Activated naive CD4-positive, alpha-beta T cell (primary cell): Measurements from ENCODE around the gene PRAMEF8.
"Not testable (repeated sequence)": the region's sequence is repeated elsewhere in the genome, so short reads cannot be mapped to it uniquely, and the experiment has no call there.

Experiments used
- DNase-seq, 4 experiments: peaks; one replicate each; lab custom pipeline; 2025; lab: John Stamatoyannopoulos, UW

Gene PRAMEF8

DNA sequence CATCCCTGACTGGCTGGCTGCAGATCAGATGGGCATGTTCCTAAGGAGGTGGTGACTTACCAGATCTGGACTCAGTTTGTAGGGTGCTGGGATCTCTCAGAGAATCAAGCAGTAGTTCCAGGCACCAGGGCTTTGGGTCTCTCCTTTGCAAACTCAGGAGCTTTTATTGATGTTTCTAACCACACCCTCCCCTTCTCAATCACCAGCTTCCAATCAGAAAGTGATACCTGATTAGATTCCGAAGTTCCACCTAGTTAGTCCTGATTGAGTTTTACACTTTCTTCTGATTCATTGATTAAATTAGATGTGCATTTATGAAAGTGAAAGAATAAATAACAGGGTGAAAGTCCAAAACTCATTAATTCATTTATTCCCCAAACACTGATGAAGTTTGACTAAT, at the start of gene PRAMEF8:
PRAMEF8 (minus strand) TSS at position 101 of the 400 bp plus-strand sequence. CDS start 1,046 bp downstream, outside the sequence.
- DNase-seq, result not testable (repeated sequence)

DNA sequence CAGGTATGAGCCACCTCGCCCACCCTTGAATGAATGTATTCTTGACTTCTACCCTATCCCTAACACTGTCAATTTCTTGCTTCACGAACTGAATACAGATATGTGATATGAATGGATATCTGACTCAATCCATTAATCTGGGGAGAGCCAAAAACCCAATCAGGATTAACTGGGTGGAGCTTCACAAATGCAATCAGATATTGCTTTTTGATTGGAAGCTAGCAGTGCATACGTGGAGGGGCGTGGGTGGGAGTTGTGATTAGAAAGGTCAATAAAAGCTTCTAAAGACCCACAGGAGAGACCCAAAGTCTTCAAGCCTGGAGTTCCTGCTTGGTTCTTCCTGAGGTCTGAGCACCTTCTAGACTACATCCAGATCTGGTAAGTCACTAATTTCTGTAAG, 30.3 kb upstream of the PRAMEF8 start, which contains the start of gene PRAMEF15:
PRAMEF15 (plus strand) TSS at position 301 of the 400 bp plus-strand sequence. CDS start 2,827 bp downstream, outside the sequence.
- not testable (repeated sequence) for DNase-seq

DNA sequence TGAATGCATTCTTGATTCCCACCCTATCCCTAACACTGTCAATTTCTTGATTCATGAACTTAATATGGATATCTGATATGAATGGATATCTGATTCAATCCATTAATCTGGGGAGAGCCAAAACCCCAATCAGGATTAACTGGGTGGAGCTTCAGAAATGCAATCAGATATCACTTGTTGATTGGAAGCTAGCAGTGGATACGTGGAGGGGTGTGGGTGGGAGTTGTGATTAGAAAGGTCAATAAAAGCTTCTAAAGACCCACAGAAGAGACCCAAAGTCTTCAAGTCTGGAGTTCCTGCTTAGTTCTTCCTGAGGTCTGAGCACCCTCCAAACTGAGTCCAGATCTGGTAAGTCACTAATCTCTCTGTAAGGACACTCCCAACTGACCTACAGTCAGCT, 18.3 kb upstream of the PRAMEF8 start, which contains the start of gene PRAMEF33:
PRAMEF33 (plus strand) TSS at position 301 of the 400 bp plus-strand sequence. CDS start 2,416 bp downstream, outside the sequence.
- not testable (repeated sequence) for DNase-seq

DNA sequence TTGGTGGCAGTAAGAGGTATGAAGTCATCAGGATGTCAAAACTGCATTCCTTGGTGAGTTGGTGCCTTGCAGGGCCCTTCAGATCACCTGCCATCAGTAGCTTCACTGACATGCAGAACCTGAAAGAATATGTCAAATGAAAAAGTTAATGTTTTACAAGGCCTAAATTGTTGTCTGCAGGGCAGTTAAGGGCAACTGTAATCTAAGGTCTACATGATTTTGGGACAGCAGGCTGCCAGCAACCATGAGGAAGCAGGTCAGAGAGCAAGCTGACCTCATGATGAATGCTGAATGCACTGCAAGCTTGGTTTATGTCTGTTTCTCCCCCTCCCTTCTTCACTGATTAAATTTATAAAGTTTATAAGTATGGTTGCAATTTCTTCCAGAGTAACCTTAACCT, 17.3 kb upstream of the PRAMEF8 start:
- DNase-seq, result not testable (repeated sequence)

DNA sequence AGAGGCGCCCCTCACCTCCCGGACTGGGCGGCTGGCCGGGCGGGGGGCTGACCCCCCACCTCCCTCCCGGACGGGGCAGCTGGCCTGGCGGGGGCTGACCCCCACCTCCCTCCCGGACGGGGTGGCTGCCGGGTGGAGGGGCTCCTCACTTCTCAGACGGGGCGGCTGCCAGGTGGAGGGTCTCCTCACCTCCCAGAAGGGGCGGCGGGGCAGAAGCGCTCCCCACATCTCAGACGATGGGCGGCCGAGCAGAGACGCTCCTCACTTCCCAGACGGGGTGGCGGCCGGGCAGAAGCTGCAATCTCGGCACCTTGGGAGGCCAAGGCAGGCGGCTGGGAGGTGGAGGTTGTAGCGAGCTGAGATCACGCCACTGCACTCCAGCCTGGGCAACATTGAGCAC, 13.8 kb upstream of the PRAMEF8 start:
- DNase-seq, result not testable (repeated sequence)

DNA sequence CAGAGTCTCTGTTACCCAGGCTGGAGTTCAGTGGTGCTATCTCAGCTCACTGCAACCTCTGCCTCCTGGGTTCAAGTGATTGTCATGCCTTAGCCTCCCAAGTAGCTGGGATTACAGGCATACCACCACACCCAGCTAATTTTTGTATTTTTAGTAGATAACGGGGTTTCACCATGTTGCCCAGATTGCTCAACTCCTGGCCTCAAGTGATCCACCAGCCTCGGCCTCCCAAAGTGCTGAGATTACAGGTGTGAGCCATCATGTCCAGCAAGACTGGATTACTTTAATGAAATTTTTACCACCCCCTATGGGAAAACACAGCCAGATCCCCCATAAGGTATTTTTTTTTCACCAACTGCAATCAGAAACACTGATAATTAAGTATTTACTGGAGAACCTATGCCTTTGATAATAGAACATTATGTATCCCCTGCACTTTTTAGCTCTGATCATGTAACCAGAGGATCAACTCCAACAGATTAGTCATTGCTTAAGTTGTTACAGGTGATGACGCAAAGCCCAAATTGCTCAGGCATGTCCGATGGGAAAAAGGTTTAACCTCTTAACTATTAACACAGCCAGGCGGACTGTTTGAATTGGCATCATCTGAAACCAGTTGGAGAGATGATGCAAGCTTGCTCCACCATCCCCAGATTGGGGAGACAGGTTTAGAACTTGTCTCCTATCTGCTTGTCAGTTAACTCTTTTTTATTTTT, 12.4 kb upstream of the PRAMEF8 start:
- not testable (repeated sequence) for DNase-seq

DNA sequence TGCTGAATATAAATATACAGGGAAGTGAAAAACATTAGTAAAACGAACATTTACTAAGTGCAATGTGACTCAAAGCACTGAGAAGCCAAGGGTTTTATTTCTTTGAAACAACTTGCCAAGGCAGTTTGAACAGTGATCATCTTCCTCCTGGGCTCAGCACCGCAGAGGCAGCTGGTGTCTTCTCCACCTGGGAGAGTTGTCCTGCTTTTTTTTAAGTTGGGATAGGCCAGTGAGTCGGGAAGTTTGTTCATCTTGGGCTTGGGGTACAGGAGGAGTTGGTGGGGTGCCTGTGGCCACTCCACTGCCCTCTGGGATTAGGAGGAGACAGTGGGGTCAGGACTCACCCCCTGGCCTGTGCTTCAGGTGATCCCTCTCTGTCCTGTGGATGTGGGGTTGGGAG, 4.1 kb upstream of the PRAMEF8 start:
- DNase-seq, result not testable (repeated sequence)

DNA sequence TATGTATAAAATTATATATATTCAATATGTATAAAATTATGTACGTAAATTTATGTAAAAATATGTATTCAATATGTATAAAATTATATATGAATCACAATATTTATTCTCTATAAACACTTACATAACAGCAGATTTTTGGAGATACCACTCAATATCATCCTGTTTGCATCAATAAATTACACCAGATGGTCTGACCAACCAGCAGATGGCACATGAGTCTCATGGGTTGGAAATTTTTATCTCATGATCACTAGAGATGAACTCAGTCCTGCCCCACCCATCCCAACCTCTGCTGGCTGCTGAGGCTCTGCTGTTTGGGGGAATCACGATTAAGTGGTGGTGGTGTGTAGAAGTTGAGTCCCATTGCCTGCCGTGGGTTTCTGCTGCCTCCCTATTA, 5.3 kb downstream of the PRAMEF8 start:
- DNase-seq, result not testable (repeated sequence)

DNA sequence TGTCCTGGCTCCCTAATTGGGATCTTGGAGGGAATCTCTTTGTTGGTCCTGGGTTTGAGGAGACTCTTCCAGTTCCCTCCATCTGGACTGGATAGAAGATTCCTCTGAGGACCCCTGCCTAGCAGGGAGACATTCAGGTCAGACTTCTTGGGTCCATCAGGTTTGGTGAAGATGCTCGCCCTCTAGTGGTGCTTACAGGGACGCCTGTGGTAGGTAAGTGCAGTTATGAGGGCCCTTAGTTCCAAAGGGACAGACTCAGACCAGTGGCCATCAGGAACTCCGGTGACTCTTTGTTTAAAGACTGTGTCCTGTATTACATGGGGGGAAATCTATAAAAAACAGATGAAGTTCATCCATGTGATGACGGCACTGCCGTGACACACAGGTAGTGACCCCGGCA, 7.9 kb downstream of the PRAMEF8 start:
- not testable (repeated sequence) for DNase-seq

DNA sequence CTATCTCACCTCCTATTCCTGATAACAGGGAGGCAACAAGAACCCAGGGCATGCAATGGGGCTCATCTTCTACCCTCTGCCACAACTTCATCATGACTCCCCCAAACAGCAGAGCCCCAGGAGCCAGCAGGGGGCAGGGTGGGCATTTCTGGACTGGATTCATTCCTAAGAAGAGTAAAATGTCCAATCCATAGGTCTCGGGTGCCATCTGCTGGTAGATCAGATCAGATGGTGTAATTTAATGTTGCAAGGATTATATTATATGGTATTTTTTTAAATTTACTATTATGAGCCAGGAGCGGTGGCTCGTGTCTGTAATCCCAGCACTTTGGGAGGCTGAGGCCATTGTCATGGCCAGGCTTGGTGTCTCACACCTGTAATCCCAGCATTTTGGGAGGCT, 19.8 kb downstream of the PRAMEF8 start:
- not testable (repeated sequence) for DNase-seq

DNA sequence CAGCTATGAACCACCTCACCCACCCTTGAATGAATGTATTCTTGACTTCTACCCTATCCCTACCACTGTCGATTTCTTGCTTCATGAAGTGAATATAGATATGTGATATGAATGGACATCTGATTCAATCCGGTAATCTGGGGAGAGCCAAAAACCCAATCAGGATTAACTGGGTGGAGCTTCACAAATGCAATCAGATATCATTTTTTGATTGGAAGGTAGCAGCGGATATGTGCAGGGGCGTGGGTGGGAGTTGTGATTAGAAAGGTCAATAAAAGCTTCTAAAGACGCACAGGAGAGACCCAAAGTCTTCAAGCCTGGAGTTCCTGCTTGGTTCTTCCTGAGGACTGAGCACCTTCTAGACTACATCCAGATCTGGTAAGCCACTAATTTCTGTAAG, 31.0 kb downstream of the PRAMEF8 start, which contains the start of gene PRAMEF5:
PRAMEF5 (plus strand) TSS at position 301 of the 400 bp plus-strand sequence. CDS start 5,071 bp downstream, outside the sequence.
- not testable (repeated sequence) for DNase-seq

DNA sequence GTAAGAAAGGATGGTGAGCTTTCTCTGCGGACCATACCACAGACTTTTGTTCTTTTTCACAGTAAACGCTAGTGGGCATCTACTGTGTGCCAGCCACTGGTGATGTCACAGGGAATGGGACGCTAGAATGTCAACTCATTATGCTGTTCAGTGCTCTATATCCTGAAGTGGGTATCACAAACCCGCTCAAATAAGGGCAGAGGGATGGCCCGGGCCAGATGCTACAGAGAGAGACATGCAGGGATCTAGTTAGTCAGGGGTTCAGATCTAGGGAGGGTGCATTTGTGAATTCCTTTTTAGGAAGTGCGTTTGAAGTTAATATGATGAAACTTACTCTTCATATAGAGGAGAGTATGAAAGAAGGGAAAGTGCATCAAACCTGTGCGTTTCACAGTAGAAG, 37.8 kb downstream of the PRAMEF8 start:
- not testable (repeated sequence) for DNase-seq

DNA sequence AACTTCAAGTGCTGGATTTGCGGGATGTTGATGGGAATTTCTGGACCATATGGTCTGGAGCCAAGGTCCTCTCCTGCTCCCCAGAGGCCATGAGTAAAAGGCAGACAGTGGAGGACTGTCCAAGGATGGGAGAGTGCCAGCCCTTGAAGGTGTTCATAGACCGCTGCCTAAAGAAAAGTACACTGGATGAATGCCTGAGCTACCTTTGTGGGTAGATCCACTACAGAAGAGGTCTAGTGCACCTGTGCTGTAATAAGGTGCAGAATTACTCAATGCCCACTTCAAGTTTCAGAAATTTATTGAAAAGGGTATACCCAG, 38.4 kb downstream of the PRAMEF8 start:
- not testable (repeated sequence) for DNase-seq

DNA sequence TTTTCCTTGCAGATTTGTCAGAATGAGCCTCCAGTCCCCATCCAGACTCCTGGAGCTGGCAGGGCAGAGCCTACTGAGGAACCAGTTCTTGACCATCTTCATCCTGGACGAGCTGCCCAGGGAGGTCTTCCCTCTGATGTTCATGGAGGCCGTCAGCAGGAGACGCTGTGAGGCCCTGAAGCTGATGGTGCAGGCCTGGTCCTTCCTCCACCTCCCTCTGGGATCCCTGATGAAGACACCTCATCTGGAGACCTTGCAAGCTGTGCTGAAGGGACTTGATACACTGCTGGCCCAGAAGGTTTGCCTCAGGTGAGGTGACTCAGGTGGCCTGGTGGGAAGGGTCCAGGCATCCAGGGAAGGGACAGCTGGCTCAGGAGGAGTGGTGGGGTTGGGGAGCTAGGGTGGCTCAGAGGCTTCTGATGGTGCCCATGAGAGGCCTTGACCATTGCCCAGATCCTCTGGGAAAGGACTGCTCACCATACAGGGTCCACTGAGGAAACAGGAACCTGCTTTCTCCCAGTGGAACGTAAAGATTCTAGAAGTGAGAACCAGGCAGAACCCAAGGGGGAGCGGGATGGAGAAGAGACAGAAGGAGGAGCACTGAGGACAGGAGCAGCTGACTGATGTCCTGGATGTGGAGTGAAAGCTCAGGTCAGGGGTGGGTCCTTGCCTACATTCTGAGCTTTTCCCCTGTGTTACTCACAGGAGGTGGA, 38.9 kb downstream of the PRAMEF8 start:
- DNase-seq, result not testable (repeated sequence)

DNA sequence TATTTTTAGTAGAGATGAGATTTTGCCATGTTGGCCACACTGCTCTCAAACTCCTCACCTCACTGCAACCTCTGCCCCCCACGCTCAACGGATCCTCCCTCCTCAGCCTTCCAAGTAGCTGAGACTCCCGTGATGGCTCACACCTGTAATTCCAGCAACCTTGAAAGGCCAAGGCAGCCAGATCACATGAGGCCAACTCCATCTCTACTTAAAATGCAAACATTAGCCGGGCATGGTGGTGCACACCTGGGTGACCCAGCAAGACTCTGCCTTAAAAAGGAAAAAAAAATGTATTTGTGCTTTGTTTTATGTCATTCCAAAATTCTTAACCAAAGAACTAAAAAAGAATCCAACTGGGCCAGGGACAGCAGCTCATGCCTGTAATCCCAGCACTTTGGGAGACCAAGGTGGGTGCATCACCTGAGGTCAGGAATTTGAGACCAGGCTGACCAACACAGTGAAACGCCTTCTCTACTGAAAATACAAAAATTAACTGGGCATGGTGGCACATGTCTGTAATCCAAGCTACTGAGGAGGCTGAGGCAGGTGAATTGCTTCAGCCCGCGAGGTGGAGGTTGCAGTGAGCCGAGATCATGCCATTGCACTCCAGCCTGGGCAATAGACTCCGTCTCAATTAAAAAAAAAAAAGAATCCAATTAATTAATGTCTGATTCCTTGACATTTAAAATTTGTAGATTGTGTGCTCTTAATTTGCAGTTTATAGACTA, 41.2 kb downstream of the PRAMEF8 start:
- DNase-seq, result not testable (repeated sequence)

DNA sequence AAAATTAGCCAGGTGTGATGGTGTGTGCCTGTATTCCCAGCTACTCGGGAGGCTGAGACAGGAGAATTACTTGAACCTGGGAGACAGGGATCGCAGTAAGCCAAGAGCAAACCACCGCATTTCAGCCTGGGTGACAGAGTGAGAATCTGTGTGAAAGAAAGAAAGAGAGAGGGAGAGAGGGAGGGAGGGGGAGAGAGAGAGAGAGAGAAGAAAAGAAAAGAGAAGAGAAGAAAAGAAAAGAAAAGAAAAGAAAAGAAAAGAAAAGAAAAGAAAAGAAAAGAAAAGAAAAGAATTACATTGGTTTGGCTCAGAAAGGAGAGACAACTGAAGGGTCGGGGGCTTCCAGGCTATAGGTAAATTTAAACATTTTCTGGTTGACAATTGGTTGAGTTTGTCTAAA, 45.3 kb downstream of the PRAMEF8 start:
- not testable (repeated sequence) for DNase-seq

DNA sequence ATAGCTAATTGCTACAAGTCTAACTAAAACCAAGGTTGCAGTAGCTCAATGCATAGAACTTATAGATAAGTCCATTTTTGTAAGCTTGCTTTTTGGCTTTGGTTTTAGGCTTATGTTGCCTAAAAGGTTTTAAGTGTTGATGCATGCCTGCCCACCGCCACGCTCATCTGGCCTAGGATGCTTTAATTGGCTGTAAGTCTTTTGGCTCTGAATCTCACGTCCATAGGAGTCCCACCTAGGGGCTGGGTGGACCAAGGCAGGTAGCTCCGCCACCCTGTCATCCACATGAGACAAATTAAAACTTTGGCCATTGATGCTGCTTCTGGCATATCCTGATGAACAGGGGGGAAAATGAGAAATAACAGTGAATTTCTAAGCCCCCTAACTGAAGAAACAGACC, 47.4 kb downstream of the PRAMEF8 start:
- not testable (repeated sequence) for DNase-seq

DNA sequence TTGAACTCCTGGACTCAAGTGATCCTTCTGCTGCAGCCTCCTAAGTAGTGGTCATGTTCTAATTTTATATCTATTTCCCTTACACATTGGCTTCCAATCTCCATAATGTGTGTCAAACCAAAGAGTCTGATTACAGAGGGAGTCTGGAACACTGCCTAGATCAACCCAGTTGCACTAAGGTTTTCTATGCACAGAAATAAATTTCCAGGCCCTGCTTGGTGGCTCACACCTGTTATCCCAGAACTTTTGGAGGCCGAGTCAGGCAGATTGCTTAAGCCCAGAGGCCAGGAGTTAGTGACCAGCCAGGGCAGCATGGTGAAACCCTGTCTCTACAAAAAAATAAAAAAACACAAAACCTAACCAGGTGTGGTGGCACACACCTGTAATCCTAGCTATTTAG, 50.9 kb downstream of the PRAMEF8 start:
- DNase-seq, result not testable (repeated sequence)

DNA sequence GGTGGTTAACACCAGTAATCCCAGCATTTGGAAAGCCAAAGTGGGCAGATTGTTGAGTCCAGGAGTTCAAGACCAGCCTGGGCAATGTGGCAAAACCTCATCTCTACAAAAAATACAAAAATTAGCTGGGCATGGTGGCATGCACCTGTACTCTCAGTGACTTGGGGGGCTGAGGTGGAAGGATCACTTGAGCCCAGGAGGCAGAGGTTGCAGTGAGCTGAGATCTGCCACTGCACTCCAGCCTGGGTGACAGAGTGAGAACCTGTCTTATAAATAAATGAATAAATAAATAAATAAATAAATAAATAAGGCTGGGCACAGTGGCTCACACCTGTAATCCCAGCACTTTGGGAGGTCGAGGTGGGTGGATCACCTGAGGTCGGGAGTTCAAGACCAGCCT, 52.9 kb downstream of the PRAMEF8 start:
- not testable (repeated sequence) for DNase-seq
